IPS DF 6.9 (cell line): Measurements from ENCODE around the gene NDUFV1.
"Not testable (repeated sequence)": the region's sequence is repeated elsewhere in the genome, so short reads cannot be mapped to it uniquely, and the experiment has no call there.

Experiments
- DNase-seq: peaks from one replicate; pipeline ENCODE4 v3.0.0-alpha.2; 2013; ENCODE audit warnings: low read depth, low spot score
- H3K27ac ChIP-seq: one replicate; pipeline ENCODE4 v1.5.1; 2013; ENCODE audit warnings: low read length, control low read depth
- H3K27me3 ChIP-seq: 2 replicates; pipeline ENCODE4 v1.6.1; 2013; ENCODE audit warnings: mild to moderate bottlenecking, low read length; ENCODE audit not compliant: control insufficient read depth, insufficient read depth
- H3K36me3 ChIP-seq: 2 replicates; pipeline ENCODE4 v1.6.1; 2013; ENCODE audit warnings: low read length; ENCODE audit not compliant: control insufficient read depth, insufficient read depth
- H3K4me1 ChIP-seq: 2 replicates; pipeline ENCODE4 v1.6.1; 2013; ENCODE audit warnings: low read length; ENCODE audit not compliant: control insufficient read depth, insufficient read depth
- H3K4me3 ChIP-seq: 2 replicates; pipeline ENCODE4 v1.5.1; 2013; ENCODE audit warnings: mild to moderate bottlenecking, low read length
- H3K9me3 ChIP-seq: 2 replicates; pipeline ENCODE4 v1.6.1; 2013; ENCODE audit warnings: low read length, inconsistent platforms; ENCODE audit not compliant: control insufficient read depth, insufficient read depth
- WGBS: extraction: QIAGEN DNeasy Blood & Tissue Kit; methylation state at CpG from one replicate; pipeline ENCODE4 v1.1.7; 2013; ENCODE audit warnings: mixed read lengths, missing lambda C conversion rate; ENCODE audit not compliant: insufficient read length, insufficient coverage; 5-methylcytosine and 5-hydroxymethylcytosine counted together

Gene NDUFV1

DNA sequence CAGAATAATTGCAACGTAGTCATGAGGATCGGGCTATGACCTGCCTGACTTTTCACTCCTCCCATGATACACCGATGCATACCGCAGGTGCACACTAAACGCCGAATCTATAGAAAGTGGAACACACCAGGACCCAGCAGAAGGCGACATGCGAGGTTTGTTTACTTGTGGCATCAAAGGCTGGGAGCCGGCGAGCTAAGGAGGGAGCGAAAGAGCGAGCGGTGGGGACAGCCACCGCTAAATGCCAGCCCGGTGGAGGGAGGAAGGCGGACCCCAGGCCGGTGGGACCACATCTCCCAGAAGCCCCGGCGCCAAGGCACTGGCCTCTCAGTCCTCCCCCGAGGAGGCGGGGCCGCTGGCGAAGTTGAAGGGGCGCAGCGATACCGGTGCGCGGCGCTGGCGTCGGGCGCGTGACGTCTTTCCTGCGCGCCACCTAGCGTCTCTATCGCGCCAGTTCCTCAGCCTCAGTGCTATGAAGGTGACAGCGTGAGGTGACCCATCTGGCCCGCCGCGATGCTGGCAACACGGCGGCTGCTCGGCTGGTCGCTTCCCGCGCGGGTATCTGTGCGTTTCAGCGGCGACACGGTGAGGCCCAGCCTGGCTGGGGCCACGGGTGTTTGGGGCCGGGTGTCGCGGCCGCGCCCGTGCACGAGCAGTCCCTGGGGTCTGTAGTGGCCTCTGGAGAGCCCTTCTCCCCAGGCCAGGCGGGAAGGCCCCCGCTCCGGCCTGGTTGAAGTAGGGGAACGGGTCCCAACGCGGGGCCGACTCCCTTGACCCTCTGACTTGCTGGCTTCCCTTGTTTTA lies at the start of gene NDUFV1:
Gene NDUFV1, plus strand, starts transcription at position 445 of the 804 bp plus-strand sequence. Its CDS starts 69 bp downstream, at position 514.
- WGBS, result no CpG with 5 or more reads among the region's 69 CpGs
- peak within 1 kb of the TSS; percentile 73 for H3K4me3 ChIP-seq
- no peak for DNase-seq
- H3K9me3 ChIP-seq, result no peaks in the 10 kb centered on the region
- no peak within 1 kb of the TSS for H3K27ac ChIP-seq
- peaks cover 2% of the 10 kb centered on the region for H3K4me1 ChIP-seq
- no peaks in the 10 kb centered on the region for H3K27me3 ChIP-seq
- H3K36me3 ChIP-seq, result peaks cover 13% of the 10 kb centered on the region

DNA sequence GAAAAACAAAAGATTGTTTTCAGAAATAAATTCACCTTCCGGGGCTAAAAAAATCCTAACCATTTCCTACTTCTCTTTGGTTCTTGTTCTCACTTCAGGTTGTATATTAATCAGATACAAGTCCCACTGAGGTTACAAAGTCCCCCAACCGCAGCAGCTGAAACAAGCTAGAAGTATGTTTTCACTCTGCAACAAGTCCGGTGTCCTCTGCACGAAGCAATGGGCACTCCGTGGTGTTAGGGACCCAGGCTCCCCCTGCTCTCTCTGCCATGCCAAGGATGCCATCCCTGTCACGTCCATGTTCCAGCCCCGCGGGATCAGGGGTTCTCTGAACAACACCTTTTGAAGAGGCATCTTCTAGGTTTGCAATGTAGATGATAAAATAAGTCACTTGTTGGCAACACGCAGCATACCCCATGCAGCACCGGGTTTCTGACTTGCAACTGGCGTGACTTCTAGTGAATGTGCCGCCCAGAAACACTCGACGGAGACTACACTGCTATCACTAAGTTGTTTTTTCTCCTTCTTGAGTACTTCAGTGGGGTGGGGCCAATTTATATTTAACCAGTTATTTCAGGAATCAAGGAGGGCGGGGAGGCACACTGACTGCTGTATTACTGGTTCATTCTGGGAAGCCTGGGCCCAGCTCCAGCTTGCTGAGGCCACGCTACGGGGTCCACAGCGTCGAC lies 48.5 kb upstream of the NDUFV1 start:
- Histone ChIP-seq H3K27me3 (no peaks in the 10 kb centered on the region), H3K27ac (no peak overlapping the region), H3K9me3 (no peaks in the 10 kb centered on the region), H3K36me3 (no peaks in the 10 kb centered on the region), H3K4me1 (no peaks in the 10 kb centered on the region), H3K4me3 (no peak overlapping the region)
- no peak for DNase-seq
- WGBS, result no CpG with 5 or more reads among the region's 19 CpGs

DNA sequence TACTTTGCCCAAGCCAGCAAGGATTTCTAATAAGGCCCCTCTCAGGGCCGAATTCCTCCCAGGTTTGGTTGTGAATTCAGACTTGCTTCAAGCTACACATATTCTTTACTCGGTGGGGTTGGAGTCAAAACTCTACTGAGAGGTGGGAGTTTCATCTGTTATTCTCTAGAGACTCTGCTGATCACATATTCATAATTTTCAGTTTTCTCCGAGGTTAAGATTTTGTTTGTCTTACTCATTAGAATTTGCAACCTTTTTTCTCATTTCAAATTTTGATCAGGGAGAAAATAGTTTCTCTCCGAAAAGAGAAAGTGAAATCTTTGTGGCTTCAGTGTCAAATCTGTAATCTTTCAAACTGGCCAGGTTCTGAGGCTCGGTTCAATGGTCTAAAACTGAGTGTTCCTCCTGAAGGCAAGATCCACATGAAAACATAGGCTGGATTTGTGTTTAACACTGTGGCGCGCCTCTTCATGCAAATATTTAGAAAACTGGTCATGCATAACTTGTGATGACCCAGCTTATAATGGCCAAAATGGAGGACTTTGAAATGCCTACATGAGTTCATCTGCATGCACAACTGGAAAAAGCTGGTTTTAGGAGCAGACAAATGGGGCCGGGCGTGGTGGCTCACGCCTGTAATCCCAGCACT lies 44.6 kb upstream of the NDUFV1 start:
- no peak overlapping the region for H3K27ac ChIP-seq
- H3K4me1 ChIP-seq, result no peaks in the 10 kb centered on the region
- H3K9me3 ChIP-seq, result no peaks in the 10 kb centered on the region
- no peak for DNase-seq
- H3K36me3 ChIP-seq, result no peaks in the 10 kb centered on the region
- WGBS, result no CpG with 5 or more reads among the region's 10 CpGs
- no peaks in the 10 kb centered on the region for H3K27me3 ChIP-seq
- no peak overlapping the region for H3K4me3 ChIP-seq

DNA sequence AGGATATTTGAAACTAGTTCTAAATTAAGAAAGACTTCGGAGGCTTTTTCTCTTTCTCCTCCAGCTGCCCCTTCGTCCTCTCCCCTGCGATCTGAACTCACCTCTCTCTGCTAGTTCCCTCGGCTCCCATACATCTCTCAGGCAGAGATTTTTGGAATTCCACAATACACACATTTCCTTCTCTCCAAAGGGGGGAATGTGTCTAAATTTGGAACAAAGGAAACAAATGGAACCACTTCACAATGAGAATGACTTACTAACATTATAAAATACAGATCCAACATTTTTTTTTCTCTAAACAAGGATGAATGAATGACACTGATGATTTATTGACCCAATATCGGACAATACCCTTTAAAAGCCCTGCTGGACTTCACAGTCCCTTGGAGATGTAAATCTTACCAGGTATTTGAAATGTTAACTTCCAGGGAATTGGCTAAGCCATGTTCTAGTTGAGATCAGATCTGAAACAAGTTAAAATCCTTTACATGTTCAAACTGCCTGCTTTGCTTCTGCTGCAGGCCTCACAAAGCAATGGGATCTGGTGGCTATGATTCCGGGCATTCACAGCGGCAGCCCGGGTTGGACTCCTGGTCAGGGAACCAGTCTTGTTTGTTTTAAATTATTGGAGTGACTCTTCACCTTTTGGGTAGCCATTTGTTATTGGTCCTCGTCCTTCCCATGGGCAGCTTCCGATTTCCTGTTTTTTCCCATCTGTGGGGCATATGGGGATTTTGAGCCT lies 43.6 kb upstream of the NDUFV1 start:
- WGBS, result no CpG with 5 or more reads among the region's 10 CpGs

DNA sequence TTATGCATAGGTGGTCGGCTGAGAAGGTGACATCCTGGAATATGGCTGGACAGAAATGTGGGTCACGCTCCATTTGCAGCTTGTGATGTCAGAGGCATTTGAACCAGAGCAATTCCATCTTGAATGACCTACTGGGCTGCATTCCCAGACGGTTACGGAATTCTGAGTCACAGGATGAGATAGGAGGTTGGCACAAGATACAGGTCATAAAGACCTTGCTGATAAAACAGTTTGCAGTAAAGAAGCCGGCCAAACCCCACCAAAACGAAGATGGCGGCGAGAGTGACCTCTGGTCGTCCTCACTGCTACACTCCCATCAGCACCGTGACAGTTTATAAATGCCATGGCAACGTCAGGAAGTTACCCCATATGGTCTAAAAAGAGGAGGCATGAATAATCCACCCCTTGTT lies 43.0 kb upstream of the NDUFV1 start:
- H3K9me3 ChIP-seq, H3K4me3 ChIP-seq, H3K27me3 ChIP-seq, H3K36me3 ChIP-seq, DNase-seq, H3K27ac ChIP-seq, H3K4me1 ChIP-seq: not testable (repeated sequence)
- no CpG with 5 or more reads among the region's 11 CpGs for WGBS

More for the DNA sequence above, 43.6 kb upstream of the NDUFV1 start:
- H3K27me3 ChIP-seq, result no peaks in the 10 kb centered on the region
- no peak overlapping the region for H3K4me3 ChIP-seq
- no peaks in the 10 kb centered on the region for H3K36me3 ChIP-seq
- H3K27ac ChIP-seq, result no peak overlapping the region
- no peak for DNase-seq
- H3K4me1 ChIP-seq, result no peaks in the 10 kb centered on the region
- H3K9me3 ChIP-seq, result no peaks in the 10 kb centered on the region

DNA sequence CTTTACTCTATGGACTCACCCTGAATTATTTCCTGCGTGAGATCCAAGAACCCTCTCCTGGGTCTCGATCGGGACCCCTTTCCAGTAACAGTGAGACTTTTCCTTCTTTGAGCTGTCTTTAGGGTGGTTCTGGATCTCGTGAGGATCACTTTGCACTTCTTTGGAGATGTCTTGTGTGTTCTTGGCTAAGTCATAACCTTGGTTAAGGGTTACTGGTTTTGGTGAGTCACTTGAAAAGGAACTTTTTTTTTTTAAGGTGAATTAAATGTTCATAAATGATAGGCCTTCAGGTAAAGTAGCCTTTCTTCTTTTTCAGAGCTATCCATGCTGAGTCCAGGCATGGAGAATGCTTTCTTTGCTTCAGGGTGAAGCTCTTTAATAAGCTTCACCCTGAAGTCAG lies 42.5 kb upstream of the NDUFV1 start:
- no peak for DNase-seq
- WGBS, result no CpG with 5 or more reads among the region's 4 CpGs
- H3K9me3 ChIP-seq, result no peaks in the 10 kb centered on the region
- H3K4me1 ChIP-seq, result no peaks in the 10 kb centered on the region
- no peak overlapping the region for H3K4me3 ChIP-seq
- H3K36me3 ChIP-seq, result no peaks in the 10 kb centered on the region
- no peaks in the 10 kb centered on the region for H3K27me3 ChIP-seq
- H3K27ac ChIP-seq, result no peak overlapping the region

DNA sequence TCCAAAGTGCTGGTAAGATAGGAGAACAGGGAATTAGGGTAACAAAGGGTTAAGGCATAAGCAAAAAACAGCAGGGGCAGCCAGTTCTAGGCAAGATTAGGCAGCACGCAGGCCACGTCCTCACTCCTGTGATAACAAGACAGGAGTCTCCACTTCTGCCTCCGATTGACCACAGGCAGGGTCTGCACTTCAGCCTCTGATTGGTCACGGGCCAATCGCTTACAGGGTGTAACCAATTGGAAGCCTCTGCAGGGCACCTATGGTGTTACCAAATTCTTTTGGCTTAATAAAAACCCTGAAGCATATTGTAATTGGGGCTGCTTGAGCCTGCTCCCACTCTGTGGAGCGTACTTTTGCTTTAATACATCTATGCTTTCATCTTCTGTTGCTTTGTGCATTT lies 35.3 kb upstream of the NDUFV1 start:
- H3K9me3 ChIP-seq, result no peaks in the 10 kb centered on the region
- H3K4me3 ChIP-seq, result no peak overlapping the region
- H3K4me1 ChIP-seq, result no peaks in the 10 kb centered on the region
- H3K27ac ChIP-seq, result no peak overlapping the region
- no CpG with 5 or more reads among the region's 6 CpGs for WGBS
- H3K27me3 ChIP-seq, result no peaks in the 10 kb centered on the region
- no peaks in the 10 kb centered on the region for H3K36me3 ChIP-seq
- DNase-seq, result no peak

DNA sequence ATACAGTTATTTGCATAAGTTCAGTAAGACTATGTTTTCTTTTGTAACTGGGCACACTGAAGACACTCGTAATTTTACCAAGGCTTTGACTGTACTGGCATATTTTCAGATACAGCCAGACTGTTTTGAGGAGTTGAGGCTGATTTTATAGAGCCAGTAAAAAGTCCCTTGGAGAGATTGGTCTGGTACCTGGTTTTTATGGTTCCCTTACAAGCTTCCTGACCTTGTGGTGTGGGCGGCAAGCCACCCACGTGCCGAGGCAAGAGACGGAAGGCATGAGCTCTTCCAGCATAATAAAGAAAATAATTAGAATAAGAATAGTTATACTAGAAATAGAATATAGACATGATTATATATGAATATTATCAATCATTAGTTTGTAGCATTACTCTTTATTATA lies 34.4 kb upstream of the NDUFV1 start:
- H3K9me3 ChIP-seq, result no peaks in the 10 kb centered on the region
- no peak for DNase-seq
- no CpG with 5 or more reads among the region's 5 CpGs for WGBS
- no peak overlapping the region for H3K27ac ChIP-seq
- H3K36me3 ChIP-seq, result no peaks in the 10 kb centered on the region
- H3K4me1 ChIP-seq, result no peaks in the 10 kb centered on the region
- H3K27me3 ChIP-seq, result no peaks in the 10 kb centered on the region
- H3K4me3 ChIP-seq, result no peak overlapping the region

DNA sequence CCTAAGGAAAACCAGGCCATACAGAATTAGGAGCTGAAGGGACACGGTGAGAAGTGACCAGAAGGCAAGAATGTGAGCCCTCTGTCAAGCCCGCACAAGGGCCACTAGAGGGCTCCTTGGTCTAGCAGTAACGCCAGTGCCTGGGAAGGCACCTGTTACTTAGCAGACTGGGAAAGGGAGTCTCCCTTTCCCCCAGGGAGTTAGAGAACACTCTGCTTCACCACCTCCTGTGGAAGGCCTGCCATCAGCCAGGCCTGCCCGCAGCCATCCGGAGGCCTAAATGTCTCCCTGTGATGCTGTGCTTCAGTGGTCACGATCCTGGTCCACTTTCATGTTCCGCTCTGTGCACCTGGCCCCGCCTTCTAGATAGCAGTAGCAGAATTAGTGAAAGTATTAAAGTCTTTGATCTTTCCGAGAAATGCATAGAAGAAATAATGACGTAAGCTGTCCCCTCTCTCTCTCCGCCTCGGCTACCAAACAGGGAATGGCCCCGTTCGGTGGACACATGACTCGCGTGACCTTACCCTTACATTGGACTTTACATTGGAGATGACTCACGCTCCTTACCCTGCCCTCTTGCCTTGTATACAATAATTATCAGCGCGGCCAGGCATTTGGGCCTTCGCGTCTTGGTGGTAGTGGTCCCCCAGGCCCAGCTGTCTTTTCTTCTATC lies 33.9 kb upstream of the NDUFV1 start:
- no peak overlapping the region for H3K27ac ChIP-seq
- WGBS, result no CpG with 5 or more reads among the region's 21 CpGs
- DNase-seq, result peak; percentile 43
- H3K36me3 ChIP-seq, result no peaks in the 10 kb centered on the region
- no peaks in the 10 kb centered on the region for H3K9me3 ChIP-seq
- H3K4me3 ChIP-seq, result no peak overlapping the region
- H3K27me3 ChIP-seq, result no peaks in the 10 kb centered on the region
- H3K4me1 ChIP-seq, result no peaks in the 10 kb centered on the region

DNA sequence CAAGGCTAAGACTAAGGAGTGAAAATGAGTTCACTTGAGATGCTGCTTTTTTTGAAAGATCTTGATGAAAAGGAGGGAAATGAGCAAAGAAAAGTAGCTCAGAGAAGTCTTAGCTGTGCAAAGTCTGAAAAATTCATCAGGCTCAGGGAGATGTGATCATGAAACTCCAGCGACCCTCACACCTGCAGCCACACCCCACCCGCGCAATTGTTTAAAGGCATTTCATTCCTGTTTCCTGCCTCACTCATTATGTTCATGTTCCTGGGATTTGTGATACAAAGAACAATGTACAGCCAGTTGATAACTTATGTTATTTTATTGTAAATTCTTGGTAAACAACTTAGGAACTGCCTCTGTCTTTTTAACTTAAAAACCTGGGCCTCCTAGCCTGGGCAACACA lies 31.8 kb upstream of the NDUFV1 start:
- WGBS, result no CpG with 5 or more reads among the region's 3 CpGs
- no peaks in the 10 kb centered on the region for H3K9me3 ChIP-seq
- no peaks in the 10 kb centered on the region for H3K27me3 ChIP-seq
- no peak for DNase-seq
- H3K27ac ChIP-seq, result no peak overlapping the region
- H3K4me1 ChIP-seq, result no peaks in the 10 kb centered on the region
- H3K36me3 ChIP-seq, result no peaks in the 10 kb centered on the region
- H3K4me3 ChIP-seq, result no peak overlapping the region; the same call in 1 of the 2 replicates
